BJ (cell line): ENCODE results near the gene CCNYL1. TPM values are rescaled to one million over a fixed set of nuclear protein-coding genes. Genes with fewer than 3 reads are reported as not detected.
A peak's percentile ranks its signal among the peaks of the same experiment; 100 is the strongest.
"Not testable (repeated sequence)": the region's sequence is repeated elsewhere in the genome, so short reads cannot be mapped to it uniquely, and the experiment has no call there.

ENCODE experiments used
- CTCF ChIA-PET: fragments of 350-600 bp; formaldehyde crosslinking; extraction: SDS; loops from one replicate; lab custom pipeline; 2021; ENCODE audit warnings: antibody characterized with exemption, inconsistent platforms; lab: Yijun Ruan, JAX
- POLR2A ChIA-PET: fragments of 300-600 bp; sonication (Branson Sonifier 250); formaldehyde crosslinking; extraction: SDS; loops from one replicate; lab custom pipeline; 2021; ENCODE audit warnings: antibody characterized with exemption; lab: Charles Lee
- DNase-seq: peaks from one replicate; pipeline ENCODE4 v3.0.0-alpha.2; 2011; ENCODE audit warnings: low read depth
- H3K27me3 ChIP-seq: 2 replicates; pipeline ENCODE4 v1.6.0; 2011; ENCODE audit warnings: low read length; ENCODE audit not compliant: control insufficient read depth, insufficient read depth
- H3K36me3 ChIP-seq: 2 replicates; pipeline ENCODE4 v1.5.1; 2011; ENCODE audit warnings: low read length; ENCODE audit not compliant: control insufficient read depth, insufficient read depth
- H3K4me3 ChIP-seq: 2 replicates; pipeline ENCODE4 v1.5.1; 2011; ENCODE audit warnings: low read depth, mild to moderate bottlenecking, control low read depth, low read length
- CTCF ChIP-seq: IDR thresholded peaks from 2 replicates; pipeline ENCODE4 v1.5.1; 2011; ENCODE audit warnings: low read depth, mild to moderate bottlenecking, control low read depth, inconsistent platforms, low read length, moderate library complexity; ENCODE audit not compliant: insufficient read depth
- polyA plus RNA-seq: library from polyadenylated mRNA; depleted of rRNA; stranded (reverse); fragments of >200 nt; gene quantifications from 2 replicates; pipeline ENCODE4 v1.2.3, GENCODE V29; 2011

CCNYL1 gene
- polyA plus RNA-seq, 1 experiment = 9.6 TPM

GRCh38 chr2:207692206-207693065, 19.0 kb upstream of the CCNYL1 start:
- Histone ChIP-seq H3K27me3 (peaks cover 2% of the 10 kb centered on the region; the same call in 1 of the 2 replicates), H3K36me3 (no peaks in the 10 kb centered on the region), H3K4me3 (no peak overlapping the region)
- POLR2A ChIA-PET = interaction anchor here (0.7 kb wide), 1 partner anchor 110 kb away, joined by 3 read pairs; no protein-coding TSS in a partner anchor
- CTCF ChIA-PET = interaction anchor here (0.7 kb wide), 2 partner anchors 8 to 21 kb away, joined by 3 to 4 read pairs; no protein-coding TSS in a partner anchor
- TF ChIP-seq CTCF = peak; percentile 26
- DNase-seq = no peak

- Histone ChIP-seq H3K27me3 (peaks cover 2% of the 10 kb centered on the region), H3K36me3 (no peaks in the 10 kb centered on the region), H3K4me3 (no peak overlapping the region)
- TF ChIP-seq CTCF = no peak
- ChIA-PET CTCF (interaction anchor here (0.8 kb wide), 1 partner anchor 13 kb away, joined by 3 read pairs; no protein-coding TSS in a partner anchor), POLR2A (no interaction called here)
- no peak for DNase-seq
Observed at GRCh38 chr2:207693641-207694249, 17.7 kb upstream of the CCNYL1 start.

GRCh38 chr2:207694811-207695281, 16.6 kb upstream of the CCNYL1 start:
- Histone ChIP-seq H3K4me3 (no peak overlapping the region), H3K27me3 (peaks cover 2% of the 10 kb centered on the region), H3K36me3 (no peaks in the 10 kb centered on the region)
- no peak for DNase-seq
- ChIA-PET POLR2A (interaction anchor here (0.6 kb wide), 1 partner anchor 30 kb away, joined by 7 read pairs; no protein-coding TSS in a partner anchor), CTCF (no interaction called here)
- TF ChIP-seq CTCF = no peak

- H3K27me3 ChIP-seq = peaks cover 2% of the 10 kb centered on the region
- H3K4me3 ChIP-seq = no peak overlapping the region
- no peak for DNase-seq
- ChIA-PET POLR2A (no interaction called here), CTCF (no interaction called here)
- no peaks in the 10 kb centered on the region for H3K36me3 ChIP-seq
- no peak for TF ChIP-seq CTCF
Observed at GRCh38 chr2:207695293-207695692, 16.1 kb upstream of the CCNYL1 start.

- POLR2A ChIA-PET, H3K27me3 ChIP-seq, H3K36me3 ChIP-seq, H3K4me3 ChIP-seq, DNase-seq: not testable (repeated sequence)
- CTCF ChIA-PET = interaction anchor here (1.3 to 1.4 kb wide), 2 partner anchors 9 to 15 kb away, joined by 3 to 5 read pairs; partner anchors contain the start of gene CCNYL1
Observed at GRCh38 chr2:207696911-207697310, 14.5 kb upstream of the CCNYL1 start.
